Myocyte (in vitro differentiated cells): ENCODE results near the gene MINAR1. TPM values are rescaled to one million over a fixed set of nuclear protein-coding genes. Genes with fewer than 3 reads are reported as not detected.

Source experiments
- DNase-seq: peaks from one replicate; pipeline ENCODE4 v3.0.0-alpha.2; 2012; ENCODE audit warnings: low read depth
- total RNA-seq: library from RNA; depleted of rRNA; stranded (reverse); fragments of >200 nt; gene quantifications from 2 replicates; pipeline ENCODE4 v1.2.3, GENCODE V29; 2014

The MINAR1 gene
- total RNA-seq, 1 donor from 2014 or later, result 2.5 TPM

GRCh38 chr15:79430901-79431635 lies 1.1 kb upstream of the MINAR1 start:
- peak; percentile 25 for DNase-seq

DNA sequence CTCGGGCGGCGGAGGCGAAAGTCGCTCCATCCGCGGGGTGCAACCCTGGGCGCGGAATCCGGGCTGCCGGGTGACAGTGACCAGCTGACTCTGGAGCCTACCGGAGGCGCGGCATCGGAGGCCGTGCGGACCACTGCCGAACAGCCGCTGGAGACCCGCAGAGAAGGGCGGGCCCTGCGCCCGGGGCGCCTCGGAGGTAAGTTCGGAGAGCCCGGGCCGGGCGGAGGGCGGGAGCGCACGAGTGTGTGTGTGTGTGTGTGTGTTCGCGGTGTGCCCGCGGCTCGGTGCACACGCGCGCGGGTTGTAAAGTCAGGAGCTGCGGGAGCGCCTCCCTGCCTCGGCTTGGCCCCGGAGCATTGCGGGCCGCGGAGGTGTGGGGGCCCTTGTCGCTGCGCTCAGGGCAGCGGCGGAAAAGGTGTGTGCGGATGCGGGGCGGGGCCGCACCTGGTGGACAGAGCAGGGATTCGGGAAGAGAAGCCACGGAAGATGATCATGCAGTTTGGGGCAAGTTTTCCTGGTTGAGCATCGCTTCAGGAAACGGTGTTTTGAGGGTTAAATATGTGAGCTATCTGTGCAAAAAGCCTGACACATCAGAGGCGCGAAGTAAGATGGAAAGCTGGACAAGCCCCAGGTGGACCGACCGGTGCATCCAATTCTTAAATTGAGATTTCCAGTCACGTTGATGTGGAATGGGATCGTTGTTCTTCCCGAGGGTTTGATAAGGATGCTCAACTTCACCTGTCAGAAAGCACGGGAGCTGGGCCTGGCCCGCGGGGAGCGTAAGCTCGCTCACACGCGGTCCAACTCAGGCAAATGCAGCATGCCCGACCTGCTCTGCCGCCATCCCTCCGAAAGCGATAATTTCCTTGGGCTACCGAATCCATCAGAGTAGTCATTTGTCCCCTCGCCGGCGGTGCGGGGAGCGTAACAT lies 474 bp downstream of the MINAR1 start:
- no peak for DNase-seq

DNA sequence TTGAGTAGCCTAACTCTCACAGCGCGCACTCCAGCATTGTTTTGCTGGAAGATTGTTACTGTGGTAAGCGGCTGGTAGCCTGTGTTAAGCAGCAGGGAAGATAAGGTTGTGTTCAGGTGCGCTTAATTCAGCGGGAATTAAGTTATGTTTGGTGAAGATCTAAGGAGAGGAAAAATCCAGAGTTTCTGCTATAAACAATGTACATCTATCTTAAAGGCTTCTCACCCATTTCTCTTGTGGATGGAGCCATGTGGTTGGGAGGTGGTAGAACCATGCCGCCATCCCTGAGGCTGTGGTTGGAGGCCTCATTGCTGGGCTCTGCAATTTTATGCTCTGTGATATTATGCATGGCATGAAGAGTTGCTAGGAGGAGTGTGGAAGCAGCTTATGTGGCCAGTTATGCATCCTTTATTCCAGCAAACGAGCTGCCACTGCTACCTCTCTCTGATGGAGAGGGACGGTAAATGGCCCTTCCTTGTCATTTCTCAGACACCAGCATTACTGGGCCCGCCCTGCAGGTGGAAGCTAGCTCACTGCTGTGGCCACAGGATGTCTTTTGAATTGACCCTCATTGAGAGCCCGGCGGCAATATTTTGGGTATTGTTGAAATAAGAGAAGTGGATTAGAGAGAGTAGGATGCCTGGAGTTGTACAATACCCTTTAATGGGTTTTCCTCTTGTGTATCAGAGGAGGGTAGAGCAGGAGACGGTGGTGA lies 1.3 kb downstream of the MINAR1 start:
- DNase-seq, result no peak

GRCh38 chr15:79434361-79434760 lies 2.2 kb downstream of the MINAR1 start:
- DNase-seq, result no peak

GRCh38 chr15:79436037-79436780 lies 4.1 kb downstream of the MINAR1 start:
- DNase-seq, result no peak

DNA sequence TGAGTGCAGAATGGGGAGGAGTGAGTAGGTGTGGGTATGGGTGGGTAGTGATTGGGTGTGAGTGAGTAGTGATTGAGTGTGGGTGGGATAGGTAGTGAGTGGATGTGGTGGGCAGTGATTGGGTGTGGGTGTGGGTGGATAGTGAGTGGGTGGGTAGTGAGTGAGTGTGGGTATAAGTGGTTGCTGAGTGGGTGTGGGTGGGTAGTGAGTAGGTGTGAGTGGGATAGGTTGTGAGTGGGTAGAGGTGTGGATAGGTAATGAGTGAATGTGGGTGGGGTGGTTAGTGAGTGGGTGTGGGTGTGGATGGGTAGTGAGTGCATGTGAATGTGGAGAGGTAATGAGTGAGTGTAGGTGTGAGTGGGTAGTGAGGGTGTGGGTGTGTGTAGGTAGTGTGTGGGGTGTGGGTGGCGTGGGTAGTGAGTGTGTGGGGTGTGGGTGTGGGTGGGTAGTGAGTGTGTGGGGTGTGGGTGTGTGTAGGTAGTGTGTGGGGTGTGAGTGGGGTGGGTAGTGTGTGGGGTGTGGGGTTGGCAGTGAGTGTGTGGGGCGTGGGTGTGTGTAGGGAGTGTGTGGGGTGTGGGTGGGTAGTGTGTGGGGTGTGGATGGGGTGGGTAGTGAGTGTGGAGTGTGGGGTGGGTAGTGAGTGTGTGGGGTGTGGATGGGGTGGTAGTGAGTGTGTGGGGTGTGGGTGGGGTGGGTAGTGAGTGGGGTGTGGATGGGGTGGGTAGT lies 5.3 kb downstream of the MINAR1 start:
- DNase-seq, result no peak

GRCh38 chr15:79439236-79439635 lies 7.1 kb downstream of the MINAR1 start:
- no peak for DNase-seq

DNA sequence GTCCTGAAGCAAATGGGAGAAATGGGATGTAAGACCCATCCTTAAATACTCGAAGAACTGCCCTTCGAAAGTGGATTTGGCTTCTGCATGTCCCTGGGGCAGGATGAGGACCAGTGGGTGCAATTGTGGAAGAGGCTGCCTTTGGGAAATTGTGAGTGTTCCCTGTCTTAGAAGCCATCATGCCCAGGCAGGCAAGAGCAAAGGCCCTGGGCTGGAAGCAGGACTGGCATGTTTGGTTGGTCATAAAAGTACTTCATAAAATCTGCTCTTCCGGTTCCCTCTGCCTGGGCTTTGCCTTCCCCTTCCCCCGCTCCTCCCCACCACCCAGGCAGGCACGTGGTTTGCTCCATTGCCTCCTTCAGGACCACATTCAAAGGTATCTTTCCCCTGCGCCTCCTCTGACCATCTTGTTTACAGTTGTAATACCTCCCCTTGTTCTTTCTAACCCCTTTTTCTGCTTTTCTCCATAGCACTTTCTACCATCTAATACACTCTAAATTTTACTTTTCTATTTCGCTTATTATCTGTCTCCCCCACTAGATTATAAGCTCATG lies 8.3 kb downstream of the MINAR1 start:
- DNase-seq, result no peak

GRCh38 chr15:79442911-79443310 lies 10.8 kb downstream of the MINAR1 start:
- DNase-seq, result peak; percentile 88

DNA sequence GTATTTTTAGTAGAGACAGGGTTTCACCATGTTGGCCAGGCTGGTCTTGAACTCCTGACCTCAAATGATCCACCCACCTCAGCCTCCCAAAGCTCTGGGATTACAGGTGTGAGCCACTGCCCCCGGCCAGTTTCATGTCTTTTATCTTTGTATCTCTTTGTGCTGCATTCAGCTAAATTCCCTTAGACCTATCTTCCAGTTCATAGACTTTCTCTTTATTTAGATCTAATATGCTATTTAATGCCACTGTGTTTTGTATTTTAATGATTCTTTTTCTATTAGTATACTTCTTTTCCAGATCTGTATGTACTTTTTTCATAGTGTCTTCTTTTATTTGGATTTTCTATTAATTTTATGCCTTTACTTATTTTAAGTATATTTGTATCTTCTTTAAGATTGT lies 14.9 kb downstream of the MINAR1 start:
- DNase-seq, result no peak

GRCh38 chr15:79450648-79451047 lies 18.5 kb downstream of the MINAR1 start:
- DNase-seq, result peak; percentile 47

DNA sequence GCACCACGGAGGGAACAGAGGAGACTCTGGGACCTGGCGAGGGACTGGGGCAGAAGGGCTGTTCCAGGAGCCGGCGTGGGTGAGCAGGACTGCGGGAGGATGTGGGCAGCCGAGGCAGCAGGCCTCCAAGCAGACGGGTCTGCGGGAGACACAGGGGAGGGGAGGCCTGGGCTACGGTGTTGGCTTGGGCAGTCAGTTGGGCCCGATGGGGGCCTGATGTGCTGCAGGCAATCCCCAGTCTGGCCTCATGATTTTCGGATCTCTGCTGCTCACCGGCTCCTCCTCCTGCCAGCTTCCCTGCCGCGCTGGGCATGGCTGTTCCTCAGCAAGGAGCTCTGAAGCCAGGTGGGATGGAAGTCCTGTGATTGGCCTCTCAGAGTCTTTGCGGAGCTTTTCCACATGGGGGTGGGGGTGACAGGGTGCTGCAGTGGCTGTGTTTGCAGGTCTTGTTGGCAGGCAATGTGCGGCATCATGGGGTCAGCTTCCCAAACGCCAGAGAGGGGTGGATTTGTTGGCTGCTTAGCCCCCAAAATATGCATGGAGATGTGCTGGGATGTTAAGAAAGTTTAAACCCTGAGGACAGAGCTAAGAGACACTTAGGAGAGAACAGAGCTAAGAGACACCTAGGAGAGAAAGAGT lies 19.3 kb downstream of the MINAR1 start:
- DNase-seq, result no peak

GRCh38 chr15:79452244-79453051 lies 20.3 kb downstream of the MINAR1 start:
- no peak for DNase-seq

DNA sequence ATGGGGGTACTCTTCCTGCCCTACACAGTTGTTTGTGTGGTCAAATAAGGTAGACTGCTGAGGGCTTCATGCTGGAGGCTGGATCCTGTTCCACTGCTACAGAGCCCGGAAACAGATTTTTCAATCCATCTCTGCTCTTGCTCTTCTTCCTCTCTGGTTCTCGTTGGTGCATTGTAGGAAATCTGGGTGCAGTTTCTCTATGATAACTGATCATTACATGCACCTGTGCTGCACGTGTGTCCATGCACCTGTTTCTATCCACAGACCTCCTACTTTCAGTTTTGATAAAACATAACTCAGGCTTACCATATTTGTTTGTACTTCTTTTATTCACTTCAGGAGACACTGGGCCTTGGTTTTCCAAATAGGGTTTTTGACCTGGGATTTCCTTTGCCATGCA lies 21.3 kb downstream of the MINAR1 start:
- DNase-seq, result no peak

DNA sequence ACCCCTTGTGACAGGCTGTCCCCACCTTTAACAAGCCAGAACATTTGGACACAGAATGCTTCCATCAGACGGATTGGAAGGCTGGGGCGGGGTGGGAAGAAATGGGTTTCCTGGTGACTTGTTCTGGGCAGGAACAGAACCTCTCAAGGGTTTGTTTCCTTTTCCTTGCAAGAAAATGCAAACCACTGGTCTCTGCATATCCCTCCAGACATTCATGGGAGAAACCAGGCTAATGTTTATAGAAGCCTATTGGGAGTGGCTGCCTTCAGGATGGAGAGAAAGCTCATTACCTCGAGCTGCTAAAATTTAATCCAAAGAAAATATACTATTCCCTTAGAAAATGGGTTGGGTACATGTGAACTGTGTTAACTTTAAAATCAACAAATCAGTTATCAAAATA lies 21.9 kb downstream of the MINAR1 start:
- no peak for DNase-seq

DNA sequence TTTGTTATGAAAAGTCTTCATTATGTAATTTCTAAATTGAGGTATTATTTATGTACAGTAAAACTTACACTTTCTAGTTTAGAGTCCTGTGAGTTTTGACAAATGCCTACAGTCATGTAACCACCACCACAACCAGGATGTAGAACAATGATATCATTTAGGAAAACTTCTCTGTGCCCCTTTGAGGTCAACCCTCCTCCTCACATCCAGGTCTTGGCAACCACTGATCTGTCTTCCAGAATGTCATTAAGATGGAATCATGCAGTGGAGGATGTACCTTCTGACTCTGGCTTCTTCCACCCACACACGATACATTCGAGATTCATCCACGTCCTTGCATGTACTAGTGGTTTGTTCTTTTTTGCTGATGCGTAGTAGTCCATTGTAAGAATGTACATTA lies 23.2 kb downstream of the MINAR1 start:
- DNase-seq, result no peak

GRCh38 chr15:79455943-79456342 lies 23.8 kb downstream of the MINAR1 start:
- DNase-seq, result no peak

DNA sequence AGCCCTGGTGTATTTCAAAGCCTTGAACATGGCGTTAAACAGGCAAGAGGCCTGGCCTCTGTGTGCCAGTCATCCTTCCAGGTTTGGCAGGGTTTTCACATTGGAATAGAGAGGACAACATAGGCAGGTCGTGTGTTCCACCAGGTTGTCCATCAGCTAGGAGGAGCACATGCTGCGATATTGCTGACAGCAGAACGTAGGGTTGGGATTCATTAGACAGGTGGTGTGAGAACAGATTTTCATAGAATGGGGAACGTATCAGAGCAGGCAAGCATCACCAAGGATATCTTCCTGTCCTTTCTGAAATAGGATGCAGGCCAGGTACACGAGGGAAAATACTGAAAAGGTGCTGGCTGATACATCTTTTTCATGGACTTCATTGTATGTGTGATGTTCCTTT lies 26.4 kb downstream of the MINAR1 start:
- no peak for DNase-seq

- no peak for DNase-seq
Observed at GRCh38 chr15:79459666-79460065, 27.5 kb downstream of the MINAR1 start.
